Measurements from ENCODE around the gene TCF7L2.

Gene TCF7L2

GRCh38 chr10:112919721-112920120 lies 30.3 kb upstream of the TCF7L2 start:
- no peak overlapping the region for H3K27ac Mint-ChIP-seq
- no peaks in the 10 kb centered on the region for H3K36me3 Mint-ChIP-seq (ENCODE audit: low read depth)
- peaks cover 5% of the 10 kb centered on the region for H3K27me3 Mint-ChIP-seq (ENCODE audit: low read depth)
- DNase-seq (ENCODE audit: low spot score): no peak
- H3K4me3 Mint-ChIP-seq: no peak overlapping the region
- no peaks in the 10 kb centered on the region for H3K9me3 Mint-ChIP-seq
- no peaks in the 10 kb centered on the region for H3K4me1 Mint-ChIP-seq (ENCODE audit: low read depth)

- H3K36me3 Mint-ChIP-seq (ENCODE audit: low read depth): no peaks in the 10 kb centered on the region
- H3K4me3 Mint-ChIP-seq: no peak overlapping the region
- DNase-seq (ENCODE audit: low spot score): no peak
Measured at GRCh38 chr10:112926906-112927688, 22.9 kb upstream of the TCF7L2 start.

GRCh38 chr10:112927980-112928379 lies 22.1 kb upstream of the TCF7L2 start:
- Mint-ChIP-seq H3K4me3 (no peak overlapping the region), H3K4me1 (ENCODE audit: low read depth) (no peaks in the 10 kb centered on the region), H3K27me3 (ENCODE audit: low read depth) (no peaks in the 10 kb centered on the region), H3K27ac (no peak overlapping the region), H3K9me3 (no peaks in the 10 kb centered on the region), H3K36me3 (ENCODE audit: low read depth) (no peaks in the 10 kb centered on the region)
- no peak for DNase-seq (ENCODE audit: low spot score)

More at GRCh38 chr10:112926906-112927688, 22.9 kb upstream of the TCF7L2 start:
- Mint-ChIP-seq H3K27me3 (ENCODE audit: low read depth) (no peaks in the 10 kb centered on the region), H3K27ac (no peak overlapping the region), H3K9me3 (no peaks in the 10 kb centered on the region), H3K4me1 (ENCODE audit: low read depth) (no peaks in the 10 kb centered on the region)

GRCh38 chr10:112932658-112933057 lies 17.4 kb upstream of the TCF7L2 start:
- Mint-ChIP-seq H3K9me3 (no peaks in the 10 kb centered on the region), H3K36me3 (ENCODE audit: low read depth) (no peaks in the 10 kb centered on the region), H3K4me1 (ENCODE audit: low read depth) (no peaks in the 10 kb centered on the region), H3K27me3 (ENCODE audit: low read depth) (no peaks in the 10 kb centered on the region), H3K27ac (no peak overlapping the region), H3K4me3 (no peak overlapping the region)
- no peak for DNase-seq (ENCODE audit: low spot score)

GRCh38 chr10:112934193-112934592 lies 15.9 kb upstream of the TCF7L2 start:
- Mint-ChIP-seq H3K4me3 (no peak overlapping the region), H3K9me3 (no peaks in the 10 kb centered on the region)

GRCh38 chr10:112938808-112939482 lies 11.1 kb upstream of the TCF7L2 start:
- H3K27ac Mint-ChIP-seq: no peak overlapping the region

More at GRCh38 chr10:112934193-112934592, 15.9 kb upstream of the TCF7L2 start:
- Mint-ChIP-seq H3K27me3 (ENCODE audit: low read depth) (no peaks in the 10 kb centered on the region), H3K4me1 (ENCODE audit: low read depth) (no peaks in the 10 kb centered on the region), H3K27ac (no peak overlapping the region), H3K36me3 (ENCODE audit: low read depth) (no peaks in the 10 kb centered on the region)
- no peak for DNase-seq (ENCODE audit: low spot score)

GRCh38 chr10:112945811-112946210 lies 4.2 kb upstream of the TCF7L2 start:
- H3K9me3 Mint-ChIP-seq: no peaks in the 10 kb centered on the region
- peaks cover 65% of the 10 kb centered on the region for H3K27me3 Mint-ChIP-seq (ENCODE audit: low read depth)
- H3K36me3 Mint-ChIP-seq (ENCODE audit: low read depth): no peaks in the 10 kb centered on the region
- no peak for DNase-seq (ENCODE audit: low spot score)
- peaks cover 12% of the 10 kb centered on the region for H3K4me1 Mint-ChIP-seq (ENCODE audit: low read depth)
- no peak overlapping the region for H3K27ac Mint-ChIP-seq
- no peak overlapping the region for H3K4me3 Mint-ChIP-seq

More at GRCh38 chr10:112938808-112939482, 11.1 kb upstream of the TCF7L2 start:
- H3K4me3 Mint-ChIP-seq: no peak overlapping the region
- no peak for DNase-seq (ENCODE audit: low spot score)
- H3K9me3 Mint-ChIP-seq: no peaks in the 10 kb centered on the region
- H3K36me3 Mint-ChIP-seq (ENCODE audit: low read depth): no peaks in the 10 kb centered on the region
- H3K27me3 Mint-ChIP-seq (ENCODE audit: low read depth): peaks cover 7% of the 10 kb centered on the region
- no peaks in the 10 kb centered on the region for H3K4me1 Mint-ChIP-seq (ENCODE audit: low read depth)

- no peak for DNase-seq (ENCODE audit: low spot score)
- Mint-ChIP-seq H3K4me3 (no peak overlapping the region), H3K27ac (no peak overlapping the region), H3K27me3 (ENCODE audit: low read depth) (peaks cover 62% of the 10 kb centered on the region), H3K36me3 (ENCODE audit: low read depth) (no peaks in the 10 kb centered on the region), H3K4me1 (ENCODE audit: low read depth) (peaks cover 14% of the 10 kb centered on the region), H3K9me3 (no peaks in the 10 kb centered on the region)
Measured at GRCh38 chr10:112946649-112947048, 3.4 kb upstream of the TCF7L2 start.

GRCh38 chr10:112948196-112948595 lies 1.9 kb upstream of the TCF7L2 start:
- H3K9me3 Mint-ChIP-seq: no peaks in the 10 kb centered on the region
- no peak overlapping the region for H3K27ac Mint-ChIP-seq
- peaks cover 19% of the 10 kb centered on the region for H3K4me1 Mint-ChIP-seq (ENCODE audit: low read depth)
- no peaks in the 10 kb centered on the region for H3K36me3 Mint-ChIP-seq (ENCODE audit: low read depth)
- no peak overlapping the region for H3K4me3 Mint-ChIP-seq
- peaks cover 71% of the 10 kb centered on the region for H3K27me3 Mint-ChIP-seq (ENCODE audit: low read depth)
- DNase-seq (ENCODE audit: low spot score): no peak

GRCh38 chr10:112949143-112949823 lies 764 bp upstream of the TCF7L2 start:
- peaks cover 19% of the 10 kb centered on the region for H3K4me1 Mint-ChIP-seq (ENCODE audit: low read depth)
- DNase-seq (ENCODE audit: low spot score): no peak
- H3K36me3 Mint-ChIP-seq (ENCODE audit: low read depth): no peaks in the 10 kb centered on the region
- no peak overlapping the region for H3K27ac Mint-ChIP-seq
- no peaks in the 10 kb centered on the region for H3K9me3 Mint-ChIP-seq
- H3K27me3 Mint-ChIP-seq (ENCODE audit: low read depth): peaks cover 77% of the 10 kb centered on the region
- no peak overlapping the region for H3K4me3 Mint-ChIP-seq

GRCh38 chr10:112950714-112951358 lies 789 bp downstream of the TCF7L2 start:
- DNase-seq (ENCODE audit: low spot score): no peak
- Mint-ChIP-seq H3K27me3 (ENCODE audit: low read depth) (peaks cover 79% of the 10 kb centered on the region), H3K9me3 (no peaks in the 10 kb centered on the region), H3K4me3 (peak overlapping the region; percentile 83), H3K27ac (no peak overlapping the region), H3K36me3 (ENCODE audit: low read depth) (no peaks in the 10 kb centered on the region), H3K4me1 (ENCODE audit: low read depth) (peaks cover 19% of the 10 kb centered on the region)

- peaks cover 79% of the 10 kb centered on the region for H3K27me3 Mint-ChIP-seq (ENCODE audit: low read depth)
- H3K4me3 Mint-ChIP-seq: peak overlapping the region; percentile 91
- no peaks in the 10 kb centered on the region for H3K9me3 Mint-ChIP-seq
- H3K27ac Mint-ChIP-seq: no peak overlapping the region
- peak; percentile 8 for DNase-seq (ENCODE audit: low spot score)
- no peaks in the 10 kb centered on the region for H3K36me3 Mint-ChIP-seq (ENCODE audit: low read depth)
- peaks cover 19% of the 10 kb centered on the region for H3K4me1 Mint-ChIP-seq (ENCODE audit: low read depth)
Measured at GRCh38 chr10:112951359-112952281, 1.6 kb downstream of the TCF7L2 start.

Data from T-helper 2 cell treated with Interferon-gamma antibody and Interleukin-4, amounts not matched to agents 5 μg/mL and 100 μg/mL, for 36 hours (primary cell).